ENCODE measurements around the gene ADAMTSL1.

DNA sequence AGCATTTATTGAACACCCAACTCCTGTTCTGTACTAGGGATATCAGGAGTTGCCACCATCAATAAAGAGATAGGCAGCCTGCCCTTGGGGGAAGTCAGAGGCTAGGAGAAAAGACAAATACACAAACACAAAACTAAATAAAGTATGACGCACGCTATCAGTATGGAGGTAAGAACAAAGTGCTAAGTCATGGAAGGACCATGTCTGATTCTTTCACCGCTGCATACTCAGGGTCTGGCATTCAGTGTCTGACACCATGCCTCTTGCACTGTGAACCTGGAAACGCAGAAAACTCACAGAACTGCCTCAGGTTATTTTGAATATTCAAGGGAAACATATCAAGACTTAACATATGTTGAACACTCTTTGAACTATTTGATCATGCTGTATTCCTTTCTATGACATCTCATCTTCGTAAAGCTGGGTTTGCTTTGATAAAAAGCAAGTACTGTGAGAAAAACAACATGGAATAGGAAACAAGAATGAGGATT lies 65.3 kb downstream of the ADAMTSL1 start:
- TF ChIP-seq IKZF4 (CRISPR knock-in tag; IDR thresholded peaks at IDR 0.05; ENCODE audit: borderline replicate concordance, low read depth, not compliant biosample characterization), result no peak
- TF ChIP-seq ATF1 (CRISPR knock-in tag; IDR thresholded peaks at IDR 0.05), result no peak
- TF ChIP-seq CTCF (CRISPR knock-in tag; IDR thresholded peaks at IDR 0.05), result no peak
- TF ChIP-seq IRF1 (CRISPR knock-in tag; IDR thresholded peaks at IDR 0.05; ENCODE audit: low read depth), result no peak
- TF ChIP-seq, protein P1, sequence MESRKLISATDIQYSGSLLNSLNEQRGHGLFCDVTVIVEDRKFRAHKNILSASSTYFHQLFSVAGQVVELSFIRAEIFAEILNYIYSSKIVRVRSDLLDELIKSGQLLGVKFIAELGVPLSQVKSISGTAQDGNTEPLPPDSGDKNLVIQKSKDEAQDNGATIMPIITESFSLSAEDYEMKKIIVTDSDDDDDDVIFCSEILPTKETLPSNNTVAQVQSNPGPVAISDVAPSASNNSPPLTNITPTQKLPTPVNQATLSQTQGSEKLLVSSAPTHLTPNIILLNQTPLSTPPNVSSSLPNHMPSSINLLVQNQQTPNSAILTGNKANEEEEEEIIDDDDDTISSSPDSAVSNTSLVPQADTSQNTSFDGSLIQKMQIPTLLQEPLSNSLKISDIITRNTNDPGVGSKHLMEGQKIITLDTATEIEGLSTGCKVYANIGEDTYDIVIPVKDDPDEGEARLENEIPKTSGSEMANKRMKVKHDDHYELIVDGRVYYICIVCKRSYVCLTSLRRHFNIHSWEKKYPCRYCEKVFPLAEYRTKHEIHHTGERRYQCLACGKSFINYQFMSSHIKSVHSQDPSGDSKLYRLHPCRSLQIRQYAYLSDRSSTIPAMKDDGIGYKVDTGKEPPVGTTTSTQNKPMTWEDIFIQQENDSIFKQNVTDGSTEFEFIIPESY (CRISPR knock-in tag; IDR thresholded peaks at IDR 0.05), result no peak
- TF ChIP-seq, protein P2, sequence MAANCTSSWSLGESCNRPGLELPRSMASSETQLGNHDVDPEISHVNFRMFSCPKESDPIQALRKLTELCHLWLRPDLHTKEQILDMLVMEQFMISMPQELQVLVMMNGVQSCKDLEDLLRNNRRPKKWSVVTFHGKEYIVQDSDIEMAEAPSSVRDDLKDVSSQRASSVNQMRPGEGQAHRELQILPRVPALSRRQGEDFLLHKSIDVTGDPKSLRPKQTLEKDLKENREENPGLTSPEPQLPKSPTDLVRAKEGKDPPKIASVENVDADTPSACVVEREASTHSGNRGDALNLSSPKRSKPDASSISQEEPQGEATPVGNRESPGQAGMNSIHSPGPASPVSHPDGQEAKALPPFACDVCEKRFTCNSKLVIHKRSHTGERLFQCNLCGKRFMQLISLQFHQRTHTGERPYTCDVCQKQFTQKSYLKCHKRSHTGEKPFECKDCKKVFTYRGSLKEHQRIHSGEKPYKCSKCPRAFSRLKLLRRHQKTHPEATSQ (CRISPR knock-in tag; IDR thresholded peaks at IDR 0.05; ENCODE audit: borderline replicate concordance), result no peak
- no peak for TF ChIP-seq TARDBP (CRISPR knock-in tag; IDR thresholded peaks at IDR 0.05)
- TF ChIP-seq MTA3 (CRISPR knock-in tag; IDR thresholded peaks at IDR 0.05), result no peak
- TF ChIP-seq ZNF354B (CRISPR knock-in tag; IDR thresholded peaks at IDR 0.05), result no peak
- TF ChIP-seq KAT7 (CRISPR knock-in tag; IDR thresholded peaks at IDR 0.05; ENCODE audit: borderline replicate concordance), result no peak
- TF ChIP-seq ZBTB38 (CRISPR knock-in tag; IDR thresholded peaks at IDR 0.05), result no peak
- TF ChIP-seq BHLHE40 (IDR thresholded peaks at IDR 0.05; ENCODE audit: low read length), result no peak

Data from HepG2 (cell line).